H1 (cell line): ENCODE measurements around the gene LHPP. TPM values are rescaled to one million over a fixed set of nuclear protein-coding genes. Genes with fewer than 3 reads are reported as not detected.

Experiments used
- CTCF ChIA-PET: fragments of 300-600 bp; sonication (Branson Sonifier 250); formaldehyde crosslinking; loops from one replicate; lab custom pipeline; 2021; ENCODE audit not compliant: partially characterized antibody; lab: Charles Lee
- POLR2A ChIA-PET: fragments of 300-600 bp; sonication (Branson Sonifier 250); formaldehyde crosslinking; loops from one replicate; lab custom pipeline; 2021; ENCODE audit warnings: inconsistent platforms; ENCODE audit not compliant: partially characterized antibody; lab: Charles Lee
- DNase-seq, 2 experiments: peaks; one replicate each; pipeline versions ENCODE4 v3.0.0 to v3.0.0-alpha.2; 2010 to 2022; ENCODE audit warnings: low spot score in 2 of 2, low read depth in 1 of 2, mixed read lengths in 1 of 2
- FAIRE-seq: peaks from 2 replicates; lab custom pipeline; 2011; peaks lifted over from hg19 to GRCh38; lab: Jason Lieb, UNC
- H2AFZ ChIP-seq: 2 replicates; pipeline ENCODE4 v1.8.1; 2012; ENCODE audit warnings: low read length, inconsistent platforms
- H2AK5ac ChIP-seq: 2 replicates; pipeline ENCODE4 v1.6.1; 2013; ENCODE audit warnings: low read depth, low read length
- H2BK120ac ChIP-seq: replicated peaks from 2 replicates; pipeline ENCODE3; 2013; ENCODE audit warnings: low read depth, low read length, inconsistent platforms
- H2BK12ac ChIP-seq: 2 replicates; pipeline ENCODE4 v1.6.1; 2013; ENCODE audit warnings: low read depth, low read length
- H2BK15ac ChIP-seq: 2 replicates; pipeline ENCODE4 v1.6.1; 2013; ENCODE audit warnings: low read length
- H2BK20ac ChIP-seq: 2 replicates; pipeline ENCODE4 v1.6.1; 2013; ENCODE audit warnings: low read length
- H2BK5ac ChIP-seq: 2 replicates; pipeline ENCODE4 v1.6.1; 2013; ENCODE audit warnings: low read depth, low read length
- H3K14ac ChIP-seq: 2 replicates; pipeline ENCODE4 v1.6.1; 2013; ENCODE audit warnings: inconsistent platforms; ENCODE audit not compliant: insufficient read length
- H3K18ac ChIP-seq: 2 replicates; pipeline ENCODE4 v1.6.1; 2013; ENCODE audit warnings: low read length; ENCODE audit errors: extremely low read depth
- H3K23ac ChIP-seq: 2 replicates; pipeline ENCODE4 v1.6.1; 2013; ENCODE audit warnings: inconsistent platforms; ENCODE audit not compliant: insufficient read length
- H3K23me2 ChIP-seq: 2 replicates; pipeline ENCODE4 v1.6.1; 2013; ENCODE audit warnings: low read depth, low read length
- H3K27ac ChIP-seq: 2 replicates; pipeline ENCODE4 v1.6.1; 2011; ENCODE audit warnings: low read depth, low read length, inconsistent platforms
- H3K27me3 ChIP-seq, 4 experiments: replicated peaks in 1 of 4; 1 replicate in 1 of 4; 2 replicates in 3 of 4; pipeline versions ENCODE4 v1.6.1 to v1.8.1; 2011 to 2013; ENCODE audit warnings: low read length in 3 of 4, mild to moderate bottlenecking in 3 of 4, inconsistent platforms in 2 of 4, mixed read lengths in 2 of 4, moderate library complexity in 1 of 4; ENCODE audit not compliant: control insufficient read depth in 3 of 4, insufficient read depth in 3 of 4; ENCODE audit errors: extremely low read depth in 1 of 4
- H3K36me3 ChIP-seq, 4 experiments: 2 replicates each; pipeline versions ENCODE4 v1.6.1 to v1.8.1; 2011 to 2013; ENCODE audit warnings: mild to moderate bottlenecking in 4 of 4, low read length in 3 of 4, moderate library complexity in 2 of 4, control low read depth in 1 of 4, inconsistent platforms in 1 of 4; ENCODE audit not compliant: insufficient read depth in 4 of 4, control insufficient read depth in 2 of 4
- H3K4ac ChIP-seq: replicated peaks from 2 replicates; pipeline ENCODE3; 2013; ENCODE audit warnings: low read length, low read depth, mixed read lengths, inconsistent platforms; ENCODE audit not compliant: insufficient read length
- H3K4me1 ChIP-seq, 4 experiments: replicated peaks in 1 of 4; 1 replicate in 1 of 4; 2 replicates in 3 of 4; pipeline versions ENCODE4 v1.6.1 to v1.8.1; 2011 to 2013; ENCODE audit warnings: low read length in 3 of 4, inconsistent platforms in 2 of 4, mixed read lengths in 1 of 4; ENCODE audit not compliant: insufficient read depth in 4 of 4, control insufficient read depth in 3 of 4
- H3K4me2 ChIP-seq, 2 experiments: 2 replicates each; pipeline versions ENCODE4 v1.6.1 to v1.8.1; 2011 to 2013; ENCODE audit warnings: low read depth in 2 of 2, low read length in 2 of 2, control low read depth in 1 of 2, inconsistent platforms in 1 of 2, mild to moderate bottlenecking in 1 of 2; ENCODE audit not compliant: insufficient read depth in 1 of 2
- H3K4me3 ChIP-seq, 4 experiments: fragments of 200-600, 300-600 bp in 1 of 4; sonication (generic), shearing (Covaris generic), sonication (Bioruptor Twin) in 1 of 4; 2 replicates each; pipeline versions ENCODE4 v1.5.1 to v1.8.1; 2011 to 2016; ENCODE audit warnings: low read length in 4 of 4, low read depth in 3 of 4, control low read depth in 2 of 4, inconsistent platforms in 2 of 4, mild to moderate bottlenecking in 2 of 4, mixed read lengths in 1 of 4, moderate library complexity in 1 of 4; ENCODE audit not compliant: insufficient read depth in 2 of 4; ENCODE audit errors: extremely low read depth in 1 of 4
- H3K56ac ChIP-seq: replicated peaks from 2 replicates; pipeline ENCODE3; 2013; ENCODE audit warnings: low read depth, mild to moderate bottlenecking, mixed read lengths, low read length, inconsistent platforms; ENCODE audit not compliant: insufficient read length
- H3K79me1 ChIP-seq: 2 replicates; pipeline ENCODE4 v1.6.1; 2013; ENCODE audit warnings: low read depth, low read length, control low read depth
- H3K79me2 ChIP-seq, 2 experiments: 2 replicates each; pipeline versions ENCODE4 v1.6.1 to v1.8.1; 2012 to 2013; ENCODE audit warnings: low read length in 2 of 2, mild to moderate bottlenecking in 2 of 2, inconsistent platforms in 1 of 2; ENCODE audit not compliant: insufficient read depth in 2 of 2, control insufficient read depth in 1 of 2
- H3K9ac ChIP-seq, 4 experiments: replicated peaks in 1 of 4; 1 replicate in 1 of 4; 2 replicates in 3 of 4; pipeline versions ENCODE4 v1.6.1 to v1.8.1; 2011 to 2013; ENCODE audit warnings: low read depth in 3 of 4, low read length in 3 of 4, control low read depth in 2 of 4, mild to moderate bottlenecking in 2 of 4, moderate library complexity in 2 of 4, inconsistent platforms in 1 of 4; ENCODE audit errors: extremely low read depth in 1 of 4
- H3K9me3 ChIP-seq, 2 experiments: 2 replicates each; pipeline versions ENCODE4 v1.6.1 to v1.8.1; 2012 to 2013; ENCODE audit warnings: mild to moderate bottlenecking in 2 of 2, moderate library complexity in 2 of 2, control low read depth in 1 of 2, inconsistent platforms in 1 of 2, low read depth in 1 of 2, low read length in 1 of 2, mixed read lengths in 1 of 2; ENCODE audit not compliant: insufficient read depth in 2 of 2
- H4K20me1 ChIP-seq, 2 experiments: replicated peaks in 1 of 2; 2 replicates each; pipeline versions ENCODE3 to v1.8.1; 2011 to 2013; ENCODE audit warnings: inconsistent platforms in 2 of 2, low read length in 2 of 2, mild to moderate bottlenecking in 1 of 2; ENCODE audit not compliant: insufficient read depth in 2 of 2, control insufficient read depth in 1 of 2
- H4K5ac ChIP-seq: 2 replicates; pipeline ENCODE4 v1.6.1; 2013; ENCODE audit warnings: low read length, low read depth, mixed read lengths, inconsistent platforms; ENCODE audit not compliant: insufficient read length
- H4K8ac ChIP-seq: 2 replicates; pipeline ENCODE4 v1.8.0; 2013; ENCODE audit warnings: mild to moderate bottlenecking, moderate library complexity, low read length, inconsistent platforms; ENCODE audit not compliant: insufficient read depth; ENCODE audit errors: extremely low read depth
- H4K91ac ChIP-seq: replicated peaks from 2 replicates; pipeline ENCODE3; 2013; ENCODE audit warnings: low read length, mixed read lengths, inconsistent platforms; ENCODE audit not compliant: insufficient read length
- ASH2L ChIP-seq: fragments of 200-600, 300-600 bp; sonication (generic); IDR thresholded peaks from one replicate; pipeline ENCODE4 v1.7.1; 2017; ENCODE audit warnings: low read length
- GABPA ChIP-seq: IDR thresholded peaks from 2 replicates; pipeline ENCODE4 v1.6.1; 2011; ENCODE audit warnings: mild to moderate bottlenecking, low read length, moderate library complexity, borderline replicate concordance; ENCODE audit not compliant: insufficient read depth
- GTF2F1 ChIP-seq: IDR thresholded peaks from 2 replicates; pipeline ENCODE4 v1.6.1; 2012; ENCODE audit warnings: low read depth, low read length, improper control_type of control experiment, borderline replicate concordance
- NANOG ChIP-seq: IDR thresholded peaks from 2 replicates; pipeline ENCODE4 v1.6.1; 2011; ENCODE audit warnings: low read length, low read depth, mild to moderate bottlenecking, inconsistent platforms; ENCODE audit not compliant: insufficient read depth, poor library complexity, severe bottlenecking
- POLR2AphosphoS5 ChIP-seq: IDR thresholded peaks from 2 replicates; pipeline ENCODE4 v1.6.1; 2011; ENCODE audit warnings: low read depth, low read length
- RAD21 ChIP-seq, 2 experiments: IDR thresholded peaks in 1 of 2; conservative IDR thresholded peaks in 1 of 2; 2 replicates each; pipeline ENCODE4 v1.6.1; 2011; ENCODE audit warnings: low read depth in 2 of 2, low read length in 2 of 2, improper control_type of control experiment in 1 of 2, inconsistent platforms in 1 of 2, mild to moderate bottlenecking in 1 of 2, moderate library complexity in 1 of 2
- RBBP5 ChIP-seq: IDR thresholded peaks from 2 replicates; pipeline ENCODE4 v1.7.1; 2012; ENCODE audit warnings: low read depth, mild to moderate bottlenecking, inconsistent platforms, low read length, moderate library complexity, borderline replicate concordance
- SIN3A ChIP-seq, 2 experiments: IDR thresholded peaks in 1 of 2; conservative IDR thresholded peaks in 1 of 2; 2 replicates each; pipeline ENCODE4 v1.6.1; 2011 to 2012; ENCODE audit warnings: low read length in 2 of 2, improper control_type of control experiment in 1 of 2, low read depth in 1 of 2, mild to moderate bottlenecking in 1 of 2
- TCF12 ChIP-seq: IDR thresholded peaks from 2 replicates; pipeline ENCODE4 v1.6.1; 2011; ENCODE audit warnings: low read depth, mild to moderate bottlenecking, low read length
- WGBS, 2 experiments: shearing (Covaris generic) in 1 of 2; methylation state at CpG; one replicate each; pipeline versions ENCODE4 v1.1.6 to v1.1.7; 2013 to 2015; ENCODE audit warnings: low lambda C conversion rate in 2 of 2, mixed read lengths in 2 of 2, inconsistent platforms in 1 of 2, low coverage in 1 of 2, missing lambda C conversion rate in 1 of 2; ENCODE audit not compliant: insufficient replicate concordance in 2 of 2, insufficient coverage in 1 of 2, insufficient read length in 1 of 2; ENCODE audit errors: extremely low coverage in 1 of 2, missing lambda C conversion rate in 1 of 2; 5-methylcytosine and 5-hydroxymethylcytosine counted together
- polyA plus RNA-seq, 7 experiments: library from polyadenylated mRNA; depleted of rRNA in 3 of 7; stranded (reverse) in 5 of 7; unstranded in 2 of 7; fragments of >200 nt in 5 of 7; fragments of 200-250 nt in 2 of 7; gene quantifications; 1 replicate in 5 of 7; 2 replicates in 1 of 7; 4 replicates in 1 of 7; pipeline versions ENCODE4 v1.2.1 to v1.2.3, GENCODE V29; 2011 to 2013; ENCODE audit warnings: missing spikeins in 2 of 7, mixed read lengths in 2 of 7
- total RNA-seq: library from RNA; stranded (reverse); fragmentation: NEBNext Ultra II Directional; extraction: Animal tissue kit (Norgen Biotek cat#: 25700); gene quantifications from 2 replicates; pipeline ENCODE4 v1.2.1, GENCODE V29; 2021
- TF ChIP-seq, protein P1 (sequence below): IDR thresholded peaks from 2 replicates; pipeline ENCODE4 v1.6.1; 2012; ENCODE audit warnings: low read length, inconsistent platforms

LHPP gene
- total and polyA plus RNA-seq, 2 of the 8 experiments (the other 6 are each of a cell fraction or from before 2014, with no cell fraction given) = 26.0 to 45.0 TPM

DNA sequence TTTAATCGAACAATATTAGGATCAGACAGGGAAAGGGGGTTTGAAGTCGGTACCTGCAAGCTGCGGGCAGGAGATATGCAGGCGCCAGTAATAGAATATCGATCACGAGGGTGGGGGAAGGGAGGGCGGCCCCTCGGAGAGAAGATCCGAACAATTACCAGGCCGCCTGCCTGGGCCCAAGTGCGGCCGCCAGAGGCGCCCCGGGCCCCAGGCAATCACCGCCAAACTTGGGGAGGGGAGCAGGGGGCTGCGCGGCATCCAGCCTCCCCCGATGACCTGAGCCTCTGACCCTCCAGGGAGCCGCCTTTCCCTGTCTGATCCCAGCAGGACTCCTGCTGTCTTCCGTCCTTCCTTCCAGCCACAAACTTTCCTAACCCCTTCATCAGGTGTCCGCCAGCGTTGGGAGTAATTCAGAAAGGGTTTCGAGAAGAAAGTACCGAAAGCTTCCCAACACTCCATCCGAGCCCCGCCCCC lies 12.9 kb upstream of the LHPP start:
- Histone ChIP-seq H3K9ac (no peak overlapping the region), H2BK12ac (no peak overlapping the region), H2BK120ac (no peak overlapping the region), H4K5ac (no peak overlapping the region), H3K18ac (no peak overlapping the region; the same call in 1 of the 2 replicates), H2AK5ac (no peak overlapping the region), H3K27me3 (peaks cover 1 to 50% (median 38%) of the 10 kb centered on the region in 4 experiments), H3K23ac (no peak overlapping the region), H4K91ac (no peak overlapping the region), H3K4me2 (peak overlapping the region; percentile 95 to 96), H3K4ac (no peak overlapping the region), H3K79me2 (no peaks in the 10 kb centered on the region), H2BK20ac (no peak overlapping the region), H3K14ac (no peak overlapping the region), H3K27ac (no peak overlapping the region), H3K9me3 (no peaks in the 10 kb centered on the region), H3K56ac (no peak overlapping the region), H2BK5ac (peak overlapping the region; percentile 20; the same call in 1 of the 2 replicates), H4K20me1 (peaks cover 0 to 15% of the 10 kb centered on the region in 2 experiments), H2AFZ (no peak overlapping the region), H4K8ac (no peak overlapping the region), H3K4me1 (peaks cover 13 to 30% (median 19%) of the 10 kb centered on the region in 4 experiments), H2BK15ac (no peak overlapping the region), H3K23me2 (peaks cover 23% of the 10 kb centered on the region), H3K79me1 (no peaks in the 10 kb centered on the region), H3K4me3 (peak overlapping the region; percentile 33 to 72 (median 66)), H3K36me3 (peaks cover 0 to 2% (median 0%) of the 10 kb centered on the region in 4 experiments; a peak in 1 of 8 replicates)
- ChIA-PET POLR2A (interaction anchor here (0.6 to 6.5 kb wide), 6 partner anchors 12 to 290 kb away, joined by 3 to 43 read pairs (median 4); partner anchors contain the start of genes LHPP and OAT), CTCF (interaction anchor here (0.5 to 2.8 kb wide), 12 partner anchors 13 to 57 kb away, joined by 3 to 14 read pairs (median 4); partner anchors contain the start of gene LHPP)
- FAIRE-seq (no peak), DNase-seq (peak in 1 of 2 experiments; percentile 79)
- WGBS, 2 experiments = 2% methylated on average over 26 of the region's 26 CpGs; no CpG with 5 or more reads in 1 of the 2 experiments
- TF ChIP-seq GTF2F1 (no peak), TCF12 (0 out of 2 replicates have a peak, but pooled peaks have one; percentile 21), NANOG (peak; percentile 43), RBBP5 (no peak), POLR2AphosphoS5 (no peak), ASH2L (peak; percentile 23), SIN3A (conservative IDR thresholded peaks at IDR 0.05 in 1 of 2, IDR thresholded peaks at IDR 0.05 in 1 of 2; ENCODE audit: low read depth in 1 of 2, low read length in 2 of 2) (peak in 1 of 2 experiments; percentile 68; a peak in 1 of 4 replicates), GABPA (peak; percentile 45; the same call in 1 of the 2 replicates), RAD21 (IDR thresholded peaks at IDR 0.05 in 1 of 2, conservative IDR thresholded peaks at IDR 0.05 in 1 of 2; ENCODE audit: low read depth in 2 of 2, low read length in 2 of 2) (peak; percentile 19 to 51; a peak in 3 of 4 replicates)
- TF ChIP-seq, protein P1, sequence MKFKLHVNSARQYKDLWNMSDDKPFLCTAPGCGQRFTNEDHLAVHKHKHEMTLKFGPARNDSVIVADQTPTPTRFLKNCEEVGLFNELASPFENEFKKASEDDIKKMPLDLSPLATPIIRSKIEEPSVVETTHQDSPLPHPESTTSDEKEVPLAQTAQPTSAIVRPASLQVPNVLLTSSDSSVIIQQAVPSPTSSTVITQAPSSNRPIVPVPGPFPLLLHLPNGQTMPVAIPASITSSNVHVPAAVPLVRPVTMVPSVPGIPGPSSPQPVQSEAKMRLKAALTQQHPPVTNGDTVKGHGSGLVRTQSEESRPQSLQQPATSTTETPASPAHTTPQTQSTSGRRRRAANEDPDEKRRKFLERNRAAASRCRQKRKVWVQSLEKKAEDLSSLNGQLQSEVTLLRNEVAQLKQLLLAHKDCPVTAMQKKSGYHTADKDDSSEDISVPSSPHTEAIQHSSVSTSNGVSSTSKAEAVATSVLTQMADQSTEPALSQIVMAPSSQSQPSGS = no peak
